GM18526 (cell line): Measurements from ENCODE around the gene SPHK2.
A peak's percentile ranks its signal among the peaks of the same experiment; 100 is the strongest.

Experiments
- POLR2A ChIP-seq: IDR thresholded peaks from 3 replicates; pipeline ENCODE4 v1.6.1; 2011; ENCODE audit not compliant: insufficient read length; ENCODE audit errors: extremely low read depth

The SPHK2 gene

DNA sequence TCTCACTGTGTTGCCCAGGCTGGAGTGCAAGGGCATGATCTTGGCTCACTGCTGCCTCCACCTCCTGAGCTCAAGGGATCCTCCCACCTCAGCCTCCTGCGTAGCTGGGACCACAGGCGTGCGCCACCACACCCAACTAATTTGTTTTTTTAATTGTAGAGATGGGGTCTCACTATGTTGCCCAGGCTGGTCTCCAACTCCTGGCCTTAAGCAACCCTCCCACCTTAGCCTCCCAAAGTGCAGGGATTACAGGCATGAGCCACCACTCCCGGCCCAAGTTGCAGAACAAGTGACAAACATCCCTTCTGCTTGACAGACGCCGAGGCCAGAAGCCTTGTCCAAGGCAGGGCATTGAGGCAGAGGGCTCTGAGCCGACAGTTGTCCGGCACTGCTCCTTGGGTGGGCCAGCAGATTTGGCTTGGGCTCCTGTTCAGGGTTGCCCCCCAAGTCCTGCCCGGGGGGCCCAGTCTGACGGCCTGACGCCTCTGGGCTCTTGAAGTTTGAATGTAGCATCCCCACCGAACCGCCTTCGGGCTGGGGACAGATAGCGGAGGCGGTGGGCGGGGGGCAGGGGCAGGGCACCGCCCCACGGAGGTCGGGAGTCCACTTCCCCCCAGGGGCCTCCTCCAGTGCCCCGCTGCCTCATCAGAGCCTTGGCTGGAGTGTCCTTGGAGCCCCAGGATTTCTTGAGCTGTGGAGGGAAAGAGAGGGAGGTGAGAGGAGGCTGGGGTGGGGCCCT lies 18.5 kb upstream of the SPHK2 start:
- TF ChIP-seq POLR2A: no peak

DNA sequence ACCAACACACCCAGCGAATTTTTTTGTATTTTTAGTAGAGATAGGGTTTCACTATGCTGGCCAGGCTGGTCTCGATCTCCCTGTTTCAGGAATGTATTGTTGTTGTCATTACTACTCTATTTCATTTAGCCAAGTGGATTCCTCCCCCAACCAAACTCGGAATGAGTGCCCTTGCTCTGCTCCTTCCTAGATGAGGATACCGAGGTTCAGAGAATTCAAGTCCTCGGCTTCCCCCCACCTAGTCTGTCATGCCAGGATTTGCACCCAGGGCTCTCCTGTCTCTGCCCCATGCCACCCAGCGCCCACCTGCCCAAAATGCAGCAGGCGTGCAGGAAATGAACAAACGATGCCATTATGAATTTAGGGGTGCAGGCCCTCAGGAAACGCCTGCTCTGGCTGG lies 16.3 kb upstream of the SPHK2 start:
- no peak for TF ChIP-seq POLR2A

DNA sequence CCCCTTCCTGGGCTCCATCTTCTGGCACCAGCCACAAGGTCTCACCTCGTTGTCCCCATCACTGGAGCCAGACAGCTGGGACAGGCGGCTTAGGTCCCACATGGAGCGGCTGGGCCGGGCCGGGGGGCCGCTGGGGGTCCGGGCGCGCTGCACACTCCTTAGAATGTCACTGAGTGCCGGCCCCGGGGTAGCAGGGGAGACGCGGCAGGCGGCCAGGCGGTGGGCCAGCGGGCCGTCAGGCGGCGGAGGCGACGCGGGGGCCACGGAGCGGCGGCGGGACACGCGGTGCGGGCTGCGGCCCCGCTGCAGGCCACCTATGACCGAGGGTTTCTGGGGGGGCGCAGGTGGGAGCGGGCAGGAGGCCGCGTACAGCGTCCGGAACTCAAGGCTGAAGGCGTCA lies 15.9 kb upstream of the SPHK2 start:
- no peak for TF ChIP-seq POLR2A

DNA sequence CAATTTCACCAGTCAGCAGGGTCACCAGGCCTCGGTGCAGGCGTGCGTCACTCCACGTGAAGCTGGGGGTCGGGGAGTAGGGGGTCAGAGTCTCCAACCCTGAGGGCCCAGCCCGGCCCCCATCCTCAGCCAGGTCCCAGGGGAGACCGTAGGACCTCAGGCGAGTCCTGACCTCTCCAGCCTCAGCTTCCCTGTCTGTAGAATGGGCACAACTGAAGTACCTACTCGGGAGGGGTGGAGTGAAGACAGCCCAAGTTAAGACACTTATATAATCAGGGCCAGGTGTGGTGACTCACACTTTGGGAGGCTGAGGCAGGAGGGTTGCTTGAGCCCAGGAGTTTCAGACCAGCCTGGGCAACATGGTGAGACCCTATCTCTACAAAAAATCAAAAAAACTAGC lies 15.5 kb upstream of the SPHK2 start:
- TF ChIP-seq POLR2A: no peak

DNA sequence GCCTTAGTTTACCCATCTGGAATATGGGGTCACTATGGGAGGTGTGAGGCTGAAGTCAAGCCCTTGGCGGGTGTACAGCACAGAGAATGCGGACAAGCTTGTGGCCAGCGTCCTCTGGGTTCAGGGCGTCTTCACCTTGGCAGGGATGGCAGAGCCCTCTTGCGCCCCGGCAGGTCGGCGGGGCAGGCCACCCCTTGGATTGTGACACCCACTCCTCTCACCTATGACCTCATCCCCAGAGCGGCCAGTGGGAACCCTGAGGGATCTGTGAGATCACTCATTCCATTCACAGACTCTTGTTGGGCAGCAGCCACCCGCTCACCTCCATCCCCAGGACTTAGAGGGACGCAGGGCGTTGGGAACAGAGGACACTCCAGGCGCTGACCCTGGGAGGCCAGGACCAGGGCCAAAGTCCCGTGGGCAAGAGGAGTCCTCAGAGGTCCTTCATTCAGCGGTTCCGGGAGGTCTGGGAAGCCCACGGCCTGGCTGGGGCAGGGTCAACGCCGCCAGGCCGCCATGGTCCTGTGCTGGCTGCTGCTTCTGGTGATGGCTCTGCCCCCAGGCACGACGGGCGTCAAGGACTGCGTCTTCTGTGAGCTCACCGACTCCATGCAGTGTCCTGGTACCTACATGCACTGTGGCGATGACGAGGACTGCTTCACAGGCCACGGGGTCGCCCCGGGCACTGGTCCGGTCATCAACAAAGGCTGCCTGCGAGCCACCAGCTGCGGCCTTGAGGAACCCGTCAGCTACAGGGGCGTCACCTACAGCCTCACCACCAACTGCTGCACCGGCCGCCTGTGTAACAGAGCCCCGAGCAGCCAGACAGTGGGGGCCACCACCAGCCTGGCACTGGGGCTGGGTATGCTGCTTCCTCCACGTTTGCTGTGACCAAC lies 12.6 kb upstream of the SPHK2 start, which contains the start of gene SPACA4:
TSS of gene SPACA4 (plus strand) at position 280 of the 896 bp plus-strand sequence. CDS start at position 517, 237 bp downstream.
- no peak for TF ChIP-seq POLR2A

DNA sequence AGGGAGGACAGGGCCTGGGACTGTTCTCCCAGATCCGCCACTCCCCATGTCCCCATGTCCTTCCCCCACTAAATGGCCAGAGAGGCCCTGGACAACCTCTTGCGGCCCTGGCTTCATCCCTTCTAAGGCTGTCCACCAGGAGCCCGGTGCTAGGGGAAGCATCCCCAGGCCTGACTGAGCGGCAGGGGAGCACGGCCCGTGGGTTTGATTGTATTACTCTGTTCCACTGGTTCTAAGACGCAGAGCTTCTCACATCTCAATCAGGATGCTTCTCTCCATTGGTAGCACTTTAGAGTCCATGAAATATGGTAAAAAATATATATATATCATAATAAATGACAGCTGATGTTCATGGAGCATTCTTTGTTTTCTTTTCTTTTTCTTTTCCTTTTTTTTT lies 11.9 kb upstream of the SPHK2 start:
- no peak for TF ChIP-seq POLR2A

DNA sequence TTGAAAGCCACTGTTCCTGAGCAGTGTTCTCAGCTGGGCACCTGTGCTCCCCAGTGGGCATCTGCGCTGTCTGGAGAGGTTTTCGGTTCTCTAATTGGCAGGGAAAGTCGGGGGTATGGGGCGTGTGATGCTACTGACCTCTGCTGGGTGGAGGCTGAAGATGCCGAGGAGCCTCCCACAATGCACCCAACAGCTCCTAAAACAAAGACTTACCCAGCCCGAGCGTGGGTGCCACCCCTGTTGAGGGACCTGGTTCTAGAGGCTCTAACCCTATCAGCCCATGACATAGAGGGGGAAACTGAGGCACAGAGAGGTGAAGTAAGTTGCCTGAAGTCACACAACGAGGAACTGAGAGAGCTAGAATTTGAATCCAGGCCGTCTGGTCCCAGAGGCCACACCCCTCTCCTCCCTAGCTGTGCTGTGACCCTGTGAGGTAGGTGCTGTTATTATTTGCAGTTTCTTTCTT lies 10.5 kb upstream of the SPHK2 start:
- TF ChIP-seq POLR2A: no peak

DNA sequence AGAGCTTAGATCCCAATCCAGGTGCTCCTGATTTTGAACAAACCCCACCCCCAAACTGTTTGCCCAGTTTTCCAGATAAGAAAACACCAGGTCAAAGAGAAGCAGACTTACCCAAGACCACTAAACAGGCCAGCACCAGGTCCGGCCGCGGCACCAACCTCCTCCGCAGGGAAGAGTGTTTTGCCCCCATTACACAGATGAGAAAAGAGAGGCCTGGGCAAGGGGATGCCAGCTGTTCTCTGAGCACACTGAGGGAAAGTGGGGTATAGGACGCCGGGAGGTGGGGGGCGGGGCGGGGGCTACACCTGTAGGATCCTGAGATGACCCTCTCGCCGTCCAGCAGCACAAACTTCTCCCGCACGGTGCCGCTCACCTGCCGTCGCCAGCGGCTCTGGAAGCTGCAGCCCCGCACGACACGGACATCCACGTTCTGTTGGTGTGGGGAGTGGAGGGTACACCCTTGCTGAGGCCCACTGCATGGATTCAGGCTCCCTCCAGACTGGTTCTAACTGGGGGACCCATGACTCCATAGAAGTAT lies 9.7 kb upstream of the SPHK2 start:
- no peak for TF ChIP-seq POLR2A

DNA sequence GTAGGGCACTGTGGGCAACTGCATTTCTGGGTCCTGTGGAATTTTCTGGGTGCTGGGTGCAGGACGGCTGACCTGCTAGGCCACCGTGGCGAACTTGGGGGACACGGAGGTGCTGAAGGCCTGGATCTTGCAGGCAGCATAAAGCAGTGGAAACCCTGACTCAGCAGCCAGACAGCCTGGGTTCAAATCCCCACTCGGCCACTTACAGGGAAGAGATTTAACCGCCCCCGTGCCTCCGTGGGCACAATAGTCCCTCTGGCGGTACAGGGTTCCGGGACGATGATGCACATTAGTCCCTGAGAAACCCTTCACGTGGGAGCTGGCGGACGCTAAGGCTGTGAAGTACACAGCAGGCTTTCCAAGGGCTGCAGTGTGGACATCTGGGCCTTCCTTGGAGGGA lies 7.4 kb upstream of the SPHK2 start:
- no peak for TF ChIP-seq POLR2A

DNA sequence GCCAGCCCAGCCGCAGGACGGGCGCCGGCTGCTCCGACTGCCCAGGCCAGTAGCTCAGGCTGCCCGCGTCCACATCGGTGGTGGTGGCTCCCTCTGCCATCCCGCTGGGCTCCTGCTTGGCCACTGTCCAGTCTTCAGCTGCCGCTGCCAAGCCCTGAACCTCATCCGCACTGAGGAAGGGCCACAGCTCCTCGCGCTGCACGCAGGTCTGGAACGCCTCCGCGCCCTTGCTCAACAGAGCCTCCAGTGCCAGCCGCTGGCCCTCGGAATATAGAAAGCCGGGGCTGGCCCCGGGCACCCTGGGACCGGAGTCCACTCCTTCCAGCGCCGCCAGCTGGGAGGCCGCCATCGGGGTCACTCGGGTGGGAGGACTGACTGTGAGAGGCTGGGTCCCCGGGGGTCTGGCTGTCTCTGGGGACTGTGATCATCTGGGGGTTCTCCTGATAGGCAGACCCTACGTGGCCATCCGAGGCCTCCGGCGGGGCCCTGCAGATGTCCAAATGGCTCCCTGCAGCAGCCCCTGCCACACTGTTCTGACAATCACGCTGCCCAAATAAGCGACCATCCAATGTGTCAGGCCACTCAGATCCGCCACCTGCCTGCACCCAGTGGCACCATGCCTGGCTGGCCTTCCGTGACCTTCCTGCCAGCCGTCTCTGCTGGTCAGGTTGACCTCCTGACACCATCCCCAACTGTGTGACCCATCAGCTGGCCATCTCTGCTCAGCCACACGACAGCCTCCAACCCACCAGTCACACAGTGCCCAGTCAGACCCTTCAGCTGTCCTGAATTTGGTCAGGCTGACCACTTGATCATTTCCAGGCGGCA lies 6.1 kb upstream of the SPHK2 start:
- peak; percentile 29 for TF ChIP-seq POLR2A

DNA sequence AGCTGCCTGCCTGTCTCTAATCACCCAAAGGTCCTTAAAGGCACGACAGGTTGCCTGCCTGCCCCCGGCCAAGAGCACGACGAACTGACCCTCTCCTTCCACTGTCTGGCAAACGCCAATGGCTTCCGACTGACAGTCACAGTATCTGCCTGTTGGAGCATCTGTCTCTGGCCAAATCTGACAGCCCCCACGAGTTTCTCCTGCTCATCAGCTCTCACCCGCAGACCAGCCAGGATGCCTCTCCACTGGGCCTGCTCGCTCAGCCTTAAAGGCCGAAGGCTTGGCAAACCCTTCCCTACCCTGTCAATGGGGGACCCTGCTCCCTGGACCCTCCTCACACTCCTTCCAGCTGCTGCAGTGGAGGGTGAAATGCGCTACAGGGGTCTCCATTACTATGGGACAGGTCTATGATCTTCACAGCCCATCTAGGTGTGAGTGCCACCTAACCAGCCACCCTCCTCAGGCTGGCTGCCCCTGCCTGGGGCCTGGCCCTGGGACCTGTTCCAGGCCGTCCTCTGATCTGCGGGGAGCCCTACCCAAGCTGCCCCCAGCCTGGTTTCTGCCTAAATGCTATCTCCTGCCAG lies 5.4 kb upstream of the SPHK2 start:
- TF ChIP-seq POLR2A: no peak

DNA sequence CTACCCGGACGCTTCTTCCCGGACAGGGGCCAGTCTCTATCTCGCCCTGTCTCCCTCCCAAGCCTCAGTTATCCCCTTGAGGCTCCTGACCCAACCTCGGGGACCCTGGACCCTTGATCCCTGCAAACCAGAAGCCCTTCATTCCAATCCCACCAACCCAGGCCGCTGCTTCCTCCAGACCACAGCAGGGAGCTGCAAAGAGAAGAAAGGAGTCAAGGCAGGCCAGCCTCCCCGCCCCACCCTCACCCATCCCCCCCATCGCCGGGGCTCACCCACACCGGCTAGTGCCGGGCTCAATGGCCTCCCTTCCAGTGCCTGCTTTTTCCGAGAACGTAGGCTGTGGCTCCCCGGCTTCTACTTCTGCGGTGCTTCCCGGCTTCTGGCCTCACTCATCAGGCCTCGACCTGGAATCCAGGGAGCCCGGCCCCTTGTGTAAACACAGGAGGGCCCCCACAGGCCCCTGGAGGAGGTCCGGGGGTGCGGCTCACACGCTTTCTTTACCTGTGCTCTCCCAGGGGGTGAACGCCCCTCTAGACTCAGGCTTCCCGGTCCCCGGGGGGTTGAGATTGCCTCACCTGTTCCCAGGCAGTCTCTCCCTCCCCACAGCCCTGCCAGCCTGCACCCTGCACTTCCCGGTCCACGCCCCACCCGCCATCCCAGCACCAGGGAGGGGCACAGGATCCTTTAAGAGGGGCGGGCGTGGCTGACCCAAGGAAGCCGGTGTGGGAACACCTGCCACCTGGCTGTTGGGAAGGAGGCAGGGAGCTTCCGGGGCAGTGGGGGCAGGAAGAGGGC lies 4.7 kb upstream of the SPHK2 start, which contains the start of gene FAM83E:
TSS of gene FAM83E (minus strand) at position 641 of the 795 bp plus-strand sequence. CDS start 1,704 bp downstream, outside the sequence.
- peak; percentile 43 for TF ChIP-seq POLR2A

DNA sequence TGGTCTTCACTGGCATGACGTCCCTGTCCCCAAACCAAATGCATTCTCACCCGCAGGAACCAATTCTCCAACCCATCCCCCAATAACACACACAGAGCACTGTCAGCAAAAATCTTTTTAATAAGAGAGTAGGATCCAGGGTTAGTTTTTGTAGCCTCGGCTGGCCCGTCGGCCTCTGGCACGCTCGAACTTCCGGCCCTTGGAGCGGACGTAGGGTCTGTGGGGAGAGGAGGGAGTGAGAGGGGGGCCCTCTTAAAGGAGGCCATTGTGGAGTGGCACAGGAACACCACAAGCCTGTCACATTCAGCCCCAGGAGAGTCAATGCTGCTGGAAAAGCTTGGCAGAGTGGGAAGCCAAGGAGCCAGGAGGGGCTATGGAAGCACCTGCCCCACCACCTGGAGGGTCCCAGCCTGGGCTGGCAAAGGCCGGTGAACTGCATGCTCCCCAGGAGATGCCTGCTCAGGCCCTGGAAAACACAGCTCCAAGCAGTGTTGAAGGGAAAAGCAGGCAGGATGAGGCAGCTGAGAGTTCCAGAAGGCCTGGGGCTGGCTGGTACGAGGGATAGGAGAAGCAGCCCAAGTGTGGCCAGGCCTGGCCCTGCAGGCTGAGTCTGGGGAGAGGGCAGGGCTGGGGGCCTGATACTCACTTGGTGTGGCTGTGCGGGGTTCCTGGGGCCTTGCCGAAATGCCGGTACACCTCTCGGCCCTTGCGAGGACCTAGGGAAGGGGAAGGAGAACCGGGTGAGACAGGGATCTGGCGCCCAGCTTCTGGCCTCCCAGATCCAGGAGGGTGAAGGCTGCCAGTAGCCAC lies 3.9 kb upstream of the SPHK2 start:
- no peak for TF ChIP-seq POLR2A
